Ovary (tissue), 9 donors: ENCODE results near the gene CLMN. TPM values are rescaled to one million over a fixed set of nuclear protein-coding genes. Genes with fewer than 3 reads are reported as not detected.

Source experiments
- DNase-seq, 5 donors: peaks; one replicate each; pipeline ENCODE4 v3.0.0-alpha.2; 2019 to 2020
- H3K27ac ChIP-seq, 2 donors: fragments of 200-600 bp; one replicate each; pipeline versions ENCODE4 v1.5.1 to v1.8.0; 2019 to 2022
- H3K27me3 ChIP-seq: fragments of 200-600 bp; one replicate; pipeline ENCODE4 v1.8.0; 2022
- H3K36me3 ChIP-seq: fragments of 200-600 bp; sonication (generic); one replicate; pipeline ENCODE4 v1.5.1; 2019
- H3K4me1 ChIP-seq: one replicate; pipeline ENCODE4 v1.8.1; 2013; ENCODE audit warnings: mild to moderate bottlenecking, moderate library complexity; ENCODE audit not compliant: insufficient read depth
- H3K4me3 ChIP-seq: fragments of 200-600 bp; sonication (generic); one replicate; pipeline ENCODE4 v1.5.1; 2017
- H3K9me3 ChIP-seq, 2 donors: fragments of 200-600 bp in 1 of 2; sonication (generic) in 1 of 2; one replicate each; pipeline versions ENCODE4 v1.5.1 to v1.8.1; 2013 to 2019; ENCODE audit warnings: mild to moderate bottlenecking in 1 of 2, moderate library complexity in 1 of 2
- CTCF ChIP-seq, 3 donors: fragments of 450-650 bp in 2 of 3; fragments of 200-600 bp in 1 of 3; IDR thresholded peaks; one replicate each; pipeline versions ENCODE4 v1.5.1 to v1.8.0; 2016 to 2022; ENCODE audit warnings: antibody characterized with exemption in 3 of 3, mild to moderate bottlenecking in 1 of 3
- EP300 ChIP-seq: sonication (generic); formaldehyde crosslinking; IDR thresholded peaks from one replicate; pipeline ENCODE4 v1.6.1; 2017; ENCODE audit warnings: antibody characterized with exemption
- POLR2A ChIP-seq: fragments of 450-650 bp; IDR thresholded peaks from one replicate; pipeline ENCODE4 v1.6.1; 2017; ENCODE audit warnings: antibody characterized with exemption, mild to moderate bottlenecking, moderate library complexity
- WGBS, 3 donors: extraction: QIAGEN DNeasy Blood & Tissue Kit in 1 of 3; methylation state at CpG; one replicate each; pipeline versions ENCODE4 v1.1.5 to v1.1.7; 2013 to 2017; 5-methylcytosine and 5-hydroxymethylcytosine counted together
- intact Hi-C, 4 donors: fragments of 100-400 bp; cut with DNase I; formaldehyde crosslinking; loops; one replicate each; pipeline versions ENCODE4 v1.11.0 to v1.15.1; 2022 to 2023
- polyA plus RNA-seq, 2 donors: library from polyadenylated mRNA; stranded (reverse); fragments of 200-250 nt in 1 of 2; fragments of 350-450 nt in 1 of 2; fragmentation: Illumina TruSeq in 1 of 2; extraction: RNeasy Lipid Tissue Mini Kit (QIAGEN cat#74804) in 1 of 2; gene quantifications; one replicate each; pipeline ENCODE4 v1.2.3, GENCODE V29; 2013 to 2014
- total RNA-seq, 7 donors: library from RNA; depleted of rRNA in 2 of 7; stranded (reverse); fragments of >200 nt in 2 of 7; fragmentation: NEBNext Ultra II Directional in 3 of 7; extraction: Animal tissue kit (Norgen Biotek cat#: 25700) in 3 of 7; gene quantifications; one replicate each; pipeline versions ENCODE4 v1.1.0 to v1.2.4, GENCODE V29; 2016 to 2023
- donor health status: DM: no; HTN: no; CAD: no; lungs with moderate emphysema.
- donor health status: DM: no; HTN: no; CAD: no.
- donor health status: Bipolar disorder and iron deficiency.
- donor health status: DM: yes; HTN: yes; CAD: no.
- donor health status: DM: no; HTN: no; CAD: no.
- donor health status: DM: yes; HTN: yes; CAD: no.

The CLMN gene
- total and polyA plus RNA-seq, 9 donors: 2.2 to 11.7 (median 6.5) TPM

- Histone ChIP-seq H3K27ac (no peak overlapping the region), H3K4me3 (no peak overlapping the region), H3K27me3 (no peaks in the 10 kb centered on the region), H3K9me3 (no peaks in the 10 kb centered on the region), H3K36me3 (no peaks in the 10 kb centered on the region), H3K4me1 (no peaks in the 10 kb centered on the region)
- no peak for DNase-seq
- intact Hi-C loops: no loop called here
- WGBS, 3 donors: 82 to 86% (median 85%) methylated on average over 6 of the region's 6 CpGs
- no peak for TF ChIP-seq CTCF (IDR thresholded peaks at IDR 0.05)
- TF ChIP-seq POLR2A: no peak
- TF ChIP-seq EP300: no peak
These were observed 66.6 kb downstream of the CLMN start for GRCh38 chr14:95253039-95253630.

- TF ChIP-seq CTCF (IDR thresholded peaks at IDR 0.05) (no peak), POLR2A (no peak), EP300 (no peak)
- Histone ChIP-seq H3K36me3 (no peaks in the 10 kb centered on the region), H3K27me3 (no peaks in the 10 kb centered on the region), H3K4me3 (no peak overlapping the region), H3K4me1 (no peaks in the 10 kb centered on the region), H3K9me3 (no peaks in the 10 kb centered on the region), H3K27ac (no peak overlapping the region)
- 90 to 95% (median 92%) methylated on average over 6 of the region's 6 CpGs for WGBS, 3 donors
- intact Hi-C loops: no loop called here
- no peak for DNase-seq
These were observed 67.5 kb downstream of the CLMN start for GRCh38 chr14:95252219-95252618.

GRCh38 chr14:95250936-95251335 lies 68.8 kb downstream of the CLMN start:
- H3K27me3 ChIP-seq: no peaks in the 10 kb centered on the region
- DNase-seq: no peak
- no peak for TF ChIP-seq POLR2A
- TF ChIP-seq EP300: no peak
- no peak for TF ChIP-seq CTCF (IDR thresholded peaks at IDR 0.05)
- no peaks in the 10 kb centered on the region for H3K36me3 ChIP-seq
- no peak overlapping the region for H3K27ac ChIP-seq
- no peaks in the 10 kb centered on the region for H3K4me1 ChIP-seq
- 81 to 87% (median 83%) methylated on average over 7 of the region's 7 CpGs for WGBS, 3 donors
- H3K4me3 ChIP-seq: no peak overlapping the region
- intact Hi-C loops: no loop called here
- H3K9me3 ChIP-seq: no peaks in the 10 kb centered on the region

GRCh38 chr14:95250140-95250769 lies 69.5 kb downstream of the CLMN start:
- no peak for DNase-seq
- H3K27me3 ChIP-seq: no peaks in the 10 kb centered on the region
- H3K36me3 ChIP-seq: no peaks in the 10 kb centered on the region
- no peak overlapping the region for H3K27ac ChIP-seq
- no peaks in the 10 kb centered on the region for H3K9me3 ChIP-seq
- 28 to 42% (median 35%) methylated on average over 5 of the region's 5 CpGs for WGBS, 3 donors
- TF ChIP-seq EP300 (no peak), CTCF (IDR thresholded peaks at IDR 0.05) (no peak), POLR2A (no peak)
- intact Hi-C loops: no loop called here
- H3K4me3 ChIP-seq: no peak overlapping the region
- H3K4me1 ChIP-seq: no peaks in the 10 kb centered on the region
